ENCODE data around the gene FLNB. TPM values are rescaled to one million over a fixed set of nuclear protein-coding genes. Genes with fewer than 3 reads are reported as not detected.

The FLNB gene
- total and polyA plus RNA-seq, 2 of the 8 experiments (the other 6 are each of a cell fraction or from before 2014, with no cell fraction given) = 72.3 to 118 TPM

DNA sequence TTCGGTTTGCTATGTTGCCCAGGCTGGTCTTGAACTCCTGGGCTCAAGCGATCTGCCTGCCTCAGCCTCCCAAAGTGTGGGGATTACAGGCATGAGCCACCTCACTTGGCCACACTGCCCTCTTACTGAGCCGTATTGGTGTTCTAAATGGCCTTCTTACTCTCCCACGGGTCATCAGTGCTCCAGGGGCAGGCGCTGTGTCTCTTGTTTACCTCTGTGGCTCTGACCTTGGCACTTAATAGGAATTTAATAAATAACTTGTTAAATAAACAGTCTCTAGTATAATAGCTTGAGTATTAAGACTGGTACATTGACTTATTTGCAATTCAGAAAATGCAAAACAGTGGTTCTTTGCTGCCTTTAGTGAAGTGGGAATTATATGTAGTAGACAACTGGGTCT is 13.7 kb downstream of the FLNB start:
- no peak overlapping the region for H3K14ac ChIP-seq (ENCODE audit: insufficient read length)
- H3K9me3 ChIP-seq (ENCODE audit: insufficient read depth in 2 of 2, low read depth in 1 of 2, low read length in 1 of 2) = no peaks in the 10 kb centered on the region
- peak overlapping the region; percentile 95 for H2BK20ac ChIP-seq (ENCODE audit: low read length)
- peak overlapping the region; percentile 20 for H4K5ac ChIP-seq (ENCODE audit: insufficient read length, low read depth, low read length)
- H3K4me2 ChIP-seq (ENCODE audit: insufficient read depth in 1 of 2, low read depth in 2 of 2, low read length in 2 of 2) = peak overlapping the region in 1 of 2 experiments; percentile 34; a peak in 1 of 4 replicates
- no peak overlapping the region for H3K23ac ChIP-seq (ENCODE audit: insufficient read length)
- DNase-seq (ENCODE audit: low read depth in 1 of 2, low spot score in 2 of 2) = no peak
- H2AK5ac ChIP-seq (ENCODE audit: low read depth, low read length) = peak overlapping the region; percentile 92
- TF ChIP-seq RNF2 (IDR thresholded peaks at IDR 0.05; ENCODE audit: borderline replicate concordance, low read depth, low read length, missing control alignments, poor library complexity, severe bottlenecking) = no peak
- TF ChIP-seq RBBP5 (IDR thresholded peaks at IDR 0.05; ENCODE audit: borderline replicate concordance, low read depth, low read length) = no peak
- TF ChIP-seq CTBP2 (IDR thresholded peaks at IDR 0.05; ENCODE audit: borderline replicate concordance, insufficient read depth, insufficient read length, low read length) = no peak
- no peak for TF ChIP-seq CBX8 (IDR thresholded peaks at IDR 0.05; ENCODE audit: borderline replicate concordance, low read depth, low read length)
- TF ChIP-seq RFX5 (IDR thresholded peaks at IDR 0.05; ENCODE audit: borderline replicate concordance, low read depth, low read length) = no peak
- TF ChIP-seq SP4 (IDR thresholded peaks at IDR 0.05; ENCODE audit: low read length) = no peak
- TF ChIP-seq RXRA (IDR thresholded peaks at IDR 0.05; ENCODE audit: insufficient read depth, low read depth, low read length) = no peak
- TF ChIP-seq SP2 (IDR thresholded peaks at IDR 0.05; ENCODE audit: low read length) = no peak
- no peak for TF ChIP-seq EZH2 (IDR thresholded peaks at IDR 0.05; ENCODE audit: low read depth, low read length, severe bottlenecking)
- H3K56ac ChIP-seq (replicated peaks; ENCODE audit: insufficient read length, low read depth, low read length) = no peak overlapping the region
- H4K8ac ChIP-seq (ENCODE audit: extremely low read depth, insufficient read depth, low read length) = no peak overlapping the region
- no peak overlapping the region for H3K4me3 ChIP-seq (ENCODE audit: extremely low read depth in 1 of 4, insufficient read depth in 2 of 4, low read depth in 3 of 4, low read length in 4 of 4)
- no peak overlapping the region for H2AFZ ChIP-seq (ENCODE audit: low read length)
- no peak overlapping the region for H3K9ac ChIP-seq (replicated peaks in 1 of 4; ENCODE audit: extremely low read depth in 1 of 4, low read depth in 3 of 4, low read length in 3 of 4)
- peak overlapping the region; percentile 85 for H4K91ac ChIP-seq (replicated peaks; ENCODE audit: insufficient read length, low read length)
- no peaks in the 10 kb centered on the region for H3K27me3 ChIP-seq (replicated peaks in 1 of 4; ENCODE audit: control insufficient read depth in 3 of 4, extremely low read depth in 1 of 4, insufficient read depth in 3 of 4, low read length in 3 of 4)
- H3K79me1 ChIP-seq (ENCODE audit: low read depth, low read length) = peaks cover 18% of the 10 kb centered on the region
- H3K27ac ChIP-seq (ENCODE audit: low read depth, low read length) = peak overlapping the region; percentile 83; the same call in 1 of the 2 replicates
- H4K20me1 ChIP-seq (replicated peaks in 1 of 2; ENCODE audit: control insufficient read depth in 1 of 2, insufficient read depth in 2 of 2, low read length in 2 of 2) = peaks cover 0 to 2% of the 10 kb centered on the region in 2 experiments
- H3K79me2 ChIP-seq (ENCODE audit: control insufficient read depth in 1 of 2, insufficient read depth in 2 of 2, low read length in 2 of 2) = peaks cover 3 to 88% of the 10 kb centered on the region in 2 experiments
- 93% methylated on average over 5 of the region's 5 CpGs; no CpG with 5 or more reads in 1 of the 2 experiments for WGBS, 2 experiments (ENCODE audit: extremely low coverage in 1 of 2, insufficient coverage in 1 of 2, insufficient read length in 1 of 2, insufficient replicate concordance in 2 of 2, low coverage in 1 of 2, low lambda C conversion rate in 2 of 2, missing lambda C conversion rate in 1 of 2)
- peak overlapping the region; percentile 97 for H2BK5ac ChIP-seq (ENCODE audit: low read depth, low read length)
- FAIRE-seq = no peak
- CTCF ChIA-PET (ENCODE audit: partially characterized antibody) = interaction anchor here (0.8 to 2.6 kb wide), 10 partner anchors 9 to 150 kb away, joined by 3 to 17 read pairs (median 3); no protein-coding TSS in a partner anchor
- no peak overlapping the region for H2BK15ac ChIP-seq (ENCODE audit: low read length)
- peak overlapping the region; percentile 90 for H2BK120ac ChIP-seq (replicated peaks; ENCODE audit: low read depth, low read length)
- POLR2A ChIA-PET (ENCODE audit: partially characterized antibody) = interaction anchor here (0.9 to 6.3 kb wide), 10 partner anchors 10 to 46 kb away, joined by 3 to 55 read pairs (median 6); partner anchors contain the start of gene FLNB
- peak overlapping the region; percentile 15; the same call in 1 of the 2 replicates for H3K18ac ChIP-seq (ENCODE audit: extremely low read depth, low read length)
- H3K4ac ChIP-seq (replicated peaks; ENCODE audit: insufficient read length, low read depth, low read length) = peak overlapping the region; percentile 53
- H3K36me3 ChIP-seq (ENCODE audit: control insufficient read depth in 2 of 4, insufficient read depth in 4 of 4, low read length in 3 of 4) = no peaks in the 10 kb centered on the region
- H2BK12ac ChIP-seq (ENCODE audit: low read depth, low read length) = peak overlapping the region; percentile 97; the same call in 1 of the 2 replicates
- H3K23me2 ChIP-seq (ENCODE audit: low read depth, low read length) = no peaks in the 10 kb centered on the region
- H3K4me1 ChIP-seq (replicated peaks in 1 of 4; ENCODE audit: control insufficient read depth in 3 of 4, insufficient read depth in 4 of 4, low read length in 3 of 4) = peaks cover 19 to 45% (median 35%) of the 10 kb centered on the region in 4 experiments
